Measurements from ENCODE around the gene AGR2.
"Not testable (repeated sequence)": the region's sequence is repeated elsewhere in the genome, so short reads cannot be mapped to it uniquely, and the experiment has no call there.

Gene AGR2

GRCh38 chr7:16804674-16805439 is at the start of gene AGR2:
AGR2 (minus strand) TSS chr7:16804999; CDS start chr7:16801796, 3,203 bp downstream.
- no peak for DNase-seq (ENCODE audit: extremely low read depth in 1 of 2, low read depth in 1 of 2)

- DNase-seq (ENCODE audit: extremely low read depth in 1 of 2, low read depth in 1 of 2), result not testable (repeated sequence)
Measured at GRCh38 chr7:16853189-16853588, 48.4 kb upstream of the AGR2 start.

- DNase-seq (ENCODE audit: extremely low read depth in 1 of 2, low read depth in 1 of 2), result no peak
Measured at GRCh38 chr7:16851829-16852228, 47.0 kb upstream of the AGR2 start.

- DNase-seq (ENCODE audit: extremely low read depth in 1 of 2, low read depth in 1 of 2), result no peak
Measured at GRCh38 chr7:16850614-16851466, 46.0 kb upstream of the AGR2 start.

- no peak for DNase-seq (ENCODE audit: extremely low read depth in 1 of 2, low read depth in 1 of 2)
Measured at GRCh38 chr7:16849296-16850148, 44.7 kb upstream of the AGR2 start.

GRCh38 chr7:16847381-16847860 is 42.6 kb upstream of the AGR2 start:
- DNase-seq (ENCODE audit: extremely low read depth in 1 of 2, low read depth in 1 of 2), result no peak

- DNase-seq (ENCODE audit: extremely low read depth in 1 of 2, low read depth in 1 of 2), result no peak
Measured at GRCh38 chr7:16846601-16847165, 41.9 kb upstream of the AGR2 start.

- no peak for DNase-seq (ENCODE audit: extremely low read depth in 1 of 2, low read depth in 1 of 2)
Measured at GRCh38 chr7:16845746-16846145, 40.9 kb upstream of the AGR2 start.

GRCh38 chr7:16841681-16842080 is 36.9 kb upstream of the AGR2 start:
- DNase-seq (ENCODE audit: extremely low read depth in 1 of 2, low read depth in 1 of 2), result no peak

GRCh38 chr7:16840094-16840493 is 35.3 kb upstream of the AGR2 start:
- no peak for DNase-seq (ENCODE audit: extremely low read depth in 1 of 2, low read depth in 1 of 2)

GRCh38 chr7:16839646-16840045 is 34.8 kb upstream of the AGR2 start:
- no peak for DNase-seq (ENCODE audit: extremely low read depth in 1 of 2, low read depth in 1 of 2)

GRCh38 chr7:16838891-16839290 is 34.1 kb upstream of the AGR2 start:
- DNase-seq (ENCODE audit: extremely low read depth in 1 of 2, low read depth in 1 of 2), result no peak

- no peak for DNase-seq (ENCODE audit: extremely low read depth in 1 of 2, low read depth in 1 of 2)
Measured at GRCh38 chr7:16838386-16838785, 33.6 kb upstream of the AGR2 start.

- no peak for DNase-seq (ENCODE audit: extremely low read depth in 1 of 2, low read depth in 1 of 2)
Measured at GRCh38 chr7:16836481-16836880, 31.7 kb upstream of the AGR2 start.

GRCh38 chr7:16833373-16833772 is 28.6 kb upstream of the AGR2 start:
- DNase-seq (ENCODE audit: extremely low read depth in 1 of 2, low read depth in 1 of 2), result no peak

GRCh38 chr7:16826060-16826459 is 21.3 kb upstream of the AGR2 start:
- no peak for DNase-seq (ENCODE audit: extremely low read depth in 1 of 2, low read depth in 1 of 2)

GRCh38 chr7:16822029-16822428 is 17.2 kb upstream of the AGR2 start:
- DNase-seq (ENCODE audit: extremely low read depth in 1 of 2, low read depth in 1 of 2), result no peak

GRCh38 chr7:16818732-16819131 is 13.9 kb upstream of the AGR2 start:
- DNase-seq (ENCODE audit: extremely low read depth in 1 of 2, low read depth in 1 of 2), result no peak

- no peak for DNase-seq (ENCODE audit: extremely low read depth in 1 of 2, low read depth in 1 of 2)
Measured at GRCh38 chr7:16817536-16817935, 12.7 kb upstream of the AGR2 start.

- no peak for DNase-seq (ENCODE audit: extremely low read depth in 1 of 2, low read depth in 1 of 2)
Measured at GRCh38 chr7:16816824-16817223, 12.0 kb upstream of the AGR2 start.

- DNase-seq (ENCODE audit: extremely low read depth in 1 of 2, low read depth in 1 of 2), result no peak
Measured at GRCh38 chr7:16815001-16815400, 10.2 kb upstream of the AGR2 start.
